Glutamatergic neuron (in vitro differentiated cells): ENCODE results near the gene UMODL1. TPM values are rescaled to one million over a fixed set of nuclear protein-coding genes. Genes with fewer than 3 reads are reported as not detected.
A peak's percentile ranks its signal among the peaks of the same experiment; 100 is the strongest.

Experiments used
- DNase-seq: peaks from one replicate; pipeline ENCODE4 v3.0.0; 2022
- H3K27ac Mint-ChIP-seq: one replicate; pipeline ENCODE4 v1.8.0; 2020; ENCODE audit warnings: mild to moderate bottlenecking, mixed read lengths, inconsistent platforms; ENCODE audit not compliant: unreplicated experiment
- H3K27me3 Mint-ChIP-seq: one replicate; pipeline ENCODE4 v1.8.0; 2020; ENCODE audit warnings: mild to moderate bottlenecking, moderate library complexity, mixed read lengths, inconsistent platforms; ENCODE audit not compliant: unreplicated experiment
- H3K36me3 Mint-ChIP-seq: one replicate; pipeline ENCODE4 v1.8.0; 2020; ENCODE audit warnings: mild to moderate bottlenecking, mixed read lengths, inconsistent platforms; ENCODE audit not compliant: unreplicated experiment
- H3K4me1 Mint-ChIP-seq: one replicate; pipeline ENCODE4 v1.8.0; 2020; ENCODE audit warnings: mild to moderate bottlenecking, low read depth, mixed read lengths, inconsistent platforms; ENCODE audit not compliant: unreplicated experiment
- H3K4me3 Mint-ChIP-seq: one replicate; pipeline ENCODE4 v1.8.0; 2020; ENCODE audit warnings: mild to moderate bottlenecking, mixed read lengths, inconsistent platforms; ENCODE audit not compliant: unreplicated experiment
- H3K9me3 Mint-ChIP-seq: one replicate; pipeline ENCODE4 v1.8.0; 2020; ENCODE audit warnings: mild to moderate bottlenecking, moderate library complexity, mixed read lengths, inconsistent platforms; ENCODE audit not compliant: unreplicated experiment
- CTCF ChIP-seq: fragments of 200-600 bp; sonication (generic); IDR thresholded peaks from one replicate; pipeline ENCODE4 v1.5.0; 2021; ENCODE audit not compliant: partially characterized antibody, unreplicated experiment
- total RNA-seq: library from RNA; stranded (reverse); fragmentation: NEBNext Ultra II Directional; extraction: Animal tissue kit (Norgen Biotek cat#: 25700); gene quantifications from one replicate; pipeline ENCODE4 v1.2.1, GENCODE V29; 2021; ENCODE audit not compliant: unreplicated experiment

UMODL1 gene
- total RNA-seq, 1 donor from 2014 or later = not detected

- no peak overlapping the region for H3K27ac Mint-ChIP-seq
- peaks cover 5% of the 10 kb centered on the region for H3K36me3 Mint-ChIP-seq
- H3K9me3 Mint-ChIP-seq = peaks cover 2% of the 10 kb centered on the region
- no peak for DNase-seq
- peaks cover 2% of the 10 kb centered on the region for H3K27me3 Mint-ChIP-seq
- TF ChIP-seq CTCF = no peak
- H3K4me3 Mint-ChIP-seq = no peak overlapping the region
- H3K4me1 Mint-ChIP-seq = peaks cover 11% of the 10 kb centered on the region
These were observed 23.7 kb downstream of the UMODL1 start for GRCh38 chr21:42094811-42095210.

- Mint-ChIP-seq H3K27ac (no peak overlapping the region), H3K9me3 (peaks cover 2% of the 10 kb centered on the region)
- TF ChIP-seq CTCF = no peak
These were observed 24.5 kb downstream of the UMODL1 start for GRCh38 chr21:42095581-42095980.

GRCh38 chr21:42096566-42096965 lies 25.4 kb downstream of the UMODL1 start:
- TF ChIP-seq CTCF = no peak
- H3K36me3 Mint-ChIP-seq = peaks cover 5% of the 10 kb centered on the region

More at GRCh38 chr21:42095581-42095980, 24.5 kb downstream of the UMODL1 start:
- H3K27me3 Mint-ChIP-seq = peaks cover 2% of the 10 kb centered on the region
- peaks cover 11% of the 10 kb centered on the region for H3K4me1 Mint-ChIP-seq
- peaks cover 5% of the 10 kb centered on the region for H3K36me3 Mint-ChIP-seq
- no peak for DNase-seq
- H3K4me3 Mint-ChIP-seq = no peak overlapping the region

GRCh38 chr21:42097274-42097673 lies 26.2 kb downstream of the UMODL1 start:
- Mint-ChIP-seq H3K27me3 (peaks cover 2% of the 10 kb centered on the region), H3K4me1 (peaks cover 11% of the 10 kb centered on the region), H3K4me3 (no peak overlapping the region), H3K9me3 (peaks cover 2% of the 10 kb centered on the region), H3K27ac (peak overlapping the region; percentile 10), H3K36me3 (peaks cover 5% of the 10 kb centered on the region)
- DNase-seq = no peak
- no peak for TF ChIP-seq CTCF

More at GRCh38 chr21:42096566-42096965, 25.4 kb downstream of the UMODL1 start:
- Mint-ChIP-seq H3K27me3 (peaks cover 2% of the 10 kb centered on the region), H3K27ac (peak overlapping the region; percentile 3), H3K4me3 (no peak overlapping the region), H3K4me1 (peaks cover 11% of the 10 kb centered on the region), H3K9me3 (peaks cover 2% of the 10 kb centered on the region)
- no peak for DNase-seq

GRCh38 chr21:42097860-42098454 lies 26.8 kb downstream of the UMODL1 start:
- TF ChIP-seq CTCF = no peak
- Mint-ChIP-seq H3K27ac (no peak overlapping the region), H3K4me3 (no peak overlapping the region), H3K4me1 (peaks cover 11% of the 10 kb centered on the region), H3K27me3 (peaks cover 2% of the 10 kb centered on the region), H3K9me3 (peaks cover 2% of the 10 kb centered on the region), H3K36me3 (peaks cover 5% of the 10 kb centered on the region)
- DNase-seq = no peak
